Spleen (tissue), 7 donors: ENCODE results near the gene NBPF8.
"Not testable (repeated sequence)": the region's sequence is repeated elsewhere in the genome, so short reads cannot be mapped to it uniquely, and the experiment has no call there.

Experiments used
- POLR2A ChIP-seq, 3 donors: fragments of 450-650 bp; IDR thresholded peaks; one replicate each; pipeline ENCODE4 v1.5.1; 2017; ENCODE audit warnings: antibody characterized with exemption in 3 of 3, mild to moderate bottlenecking in 1 of 3
- POLR2AphosphoS5 ChIP-seq, 3 donors: sonication (generic); formaldehyde crosslinking; IDR thresholded peaks; one replicate each; pipeline ENCODE4 v1.5.1; 2017; ENCODE audit warnings: antibody characterized with exemption in 3 of 3
- TF ChIP-seq, protein P1 (sequence below), 11 experiments: fragments of 200-600 bp in 7 of 11; fragments of 450-650 bp in 4 of 11; sonication (generic) in 4 of 11; IDR thresholded peaks in 8 of 11; conservative IDR thresholded peaks in 3 of 11; 1 replicate in 7 of 11; 2 replicates in 4 of 11; pipeline versions ENCODE4 v1.4.0 to v1.8.0; 2016 to 2021; ENCODE audit warnings: antibody characterized with exemption in 11 of 11, inconsistent platforms in 4 of 11, mild to moderate bottlenecking in 1 of 11
- donor health status: DM: no; HTN: no; CAD: no; lungs with moderate emphysema.
- donor health status: DM: no; HTN: no; CAD: no.
- donor health status: DM: no; HTN: no; CAD: no.

DNA sequence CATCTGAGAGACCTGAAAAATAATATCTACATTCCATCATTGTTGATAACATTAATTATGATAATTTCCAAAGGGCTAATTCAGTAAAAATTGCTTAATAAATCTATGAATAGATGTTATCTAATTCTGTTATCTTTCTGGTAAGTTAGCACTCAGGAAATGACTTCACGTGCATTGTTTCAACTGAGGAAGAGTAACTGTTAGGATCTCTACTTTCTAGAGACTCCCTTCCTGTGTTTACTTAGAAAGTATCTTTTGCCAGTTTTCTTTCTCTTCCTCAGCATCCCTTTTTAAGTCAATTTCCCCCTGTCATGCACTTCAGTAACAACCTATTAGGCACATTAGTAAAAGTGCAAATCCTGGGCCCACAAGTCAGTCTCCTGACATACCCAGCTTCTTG lies 9.5 kb upstream of the NBPF8 start:
- TF ChIP-seq, protein P1, sequence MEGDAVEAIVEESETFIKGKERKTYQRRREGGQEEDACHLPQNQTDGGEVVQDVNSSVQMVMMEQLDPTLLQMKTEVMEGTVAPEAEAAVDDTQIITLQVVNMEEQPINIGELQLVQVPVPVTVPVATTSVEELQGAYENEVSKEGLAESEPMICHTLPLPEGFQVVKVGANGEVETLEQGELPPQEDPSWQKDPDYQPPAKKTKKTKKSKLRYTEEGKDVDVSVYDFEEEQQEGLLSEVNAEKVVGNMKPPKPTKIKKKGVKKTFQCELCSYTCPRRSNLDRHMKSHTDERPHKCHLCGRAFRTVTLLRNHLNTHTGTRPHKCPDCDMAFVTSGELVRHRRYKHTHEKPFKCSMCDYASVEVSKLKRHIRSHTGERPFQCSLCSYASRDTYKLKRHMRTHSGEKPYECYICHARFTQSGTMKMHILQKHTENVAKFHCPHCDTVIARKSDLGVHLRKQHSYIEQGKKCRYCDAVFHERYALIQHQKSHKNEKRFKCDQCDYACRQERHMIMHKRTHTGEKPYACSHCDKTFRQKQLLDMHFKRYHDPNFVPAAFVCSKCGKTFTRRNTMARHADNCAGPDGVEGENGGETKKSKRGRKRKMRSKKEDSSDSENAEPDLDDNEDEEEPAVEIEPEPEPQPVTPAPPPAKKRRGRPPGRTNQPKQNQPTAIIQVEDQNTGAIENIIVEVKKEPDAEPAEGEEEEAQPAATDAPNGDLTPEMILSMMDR (IDR thresholded peaks at IDR 0.05 in 8 of 11, conservative IDR thresholded peaks at IDR 0.05 in 3 of 11) = not testable (repeated sequence)
- not testable (repeated sequence) for TF ChIP-seq POLR2A, POLR2AphosphoS5 (IDR thresholded peaks at IDR 0.05)
